Measurements from ENCODE around the gene PLEKHA6. TPM values are rescaled to one million over a fixed set of nuclear protein-coding genes. Genes with fewer than 3 reads are reported as not detected.

Gene PLEKHA6
- total and polyA plus RNA-seq, 2 experiments from 2014 or later: 2.8 to 6.2 TPM

DNA sequence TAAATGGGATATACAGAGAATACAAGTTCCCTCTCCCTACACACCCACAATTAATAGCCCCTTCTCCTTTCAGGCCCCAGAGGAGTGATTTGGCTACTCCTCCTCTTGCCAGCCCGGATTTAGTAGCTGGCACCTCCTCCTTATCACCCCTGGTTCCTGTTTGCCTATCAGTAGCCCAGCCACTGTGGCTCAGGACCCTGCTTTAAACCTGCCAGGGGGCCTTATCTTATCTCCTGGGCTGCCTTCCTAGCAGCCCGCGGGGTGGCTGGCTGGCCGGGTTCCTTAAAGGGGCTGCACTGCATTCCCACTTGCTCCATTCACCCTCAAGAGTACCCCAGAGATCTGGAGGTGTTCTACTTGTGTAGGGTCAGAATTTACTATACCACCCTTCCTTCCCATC lies 70.4 kb downstream of the PLEKHA6 start:
- Histone ChIP-seq H3K27ac (ENCODE audit: low read depth) (no peak overlapping the region), H3K79me2 (replicated peaks; ENCODE audit: insufficient read depth) (no peaks in the 10 kb centered on the region), H2AFZ (no peak overlapping the region), H3K4me2 (no peak overlapping the region), H4K20me1 (replicated peaks; ENCODE audit: insufficient read depth) (no peaks in the 10 kb centered on the region; the same call in 1 of the 2 replicates), H3K9me2 (ENCODE audit: insufficient read depth) (no peaks in the 10 kb centered on the region), H3K27me3 (ENCODE audit: insufficient read depth) (no peaks in the 10 kb centered on the region), H3F3A (replicated peaks; ENCODE audit: low read depth) (0 out of 2 replicates have a peak, but pooled peaks cover 3% of the 10 kb centered on the region), H3K4me1 (ENCODE audit: insufficient read depth) (peaks cover 28% of the 10 kb centered on the region), H3K4me3 (no peak overlapping the region), H3K36me3 (ENCODE audit: insufficient read depth) (no peaks in the 10 kb centered on the region)
- DNase-seq (ENCODE audit: low spot score) (no peak), ATAC-seq (peak; percentile 41)
- H3K36me3 Mint-ChIP-seq (ENCODE audit: low read depth): no peaks in the 10 kb centered on the region
- no peak overlapping the region for H3K27ac Mint-ChIP-seq
- peaks cover 15% of the 10 kb centered on the region for H3K27me3 Mint-ChIP-seq (ENCODE audit: insufficient read depth, low read depth, poor library complexity)
- H3K4me3 Mint-ChIP-seq: no peak overlapping the region
- TF ChIP-seq CREB1 (CRISPR knock-in tag; IDR thresholded peaks at IDR 0.05; ENCODE audit: low read depth) (no peak), STAT1 (IDR thresholded peaks at IDR 0.05; ENCODE audit: unreplicated experiment) (no peak), POLR2AphosphoS5 (IDR thresholded peaks at IDR 0.05; ENCODE audit: low read depth) (no peak), NANOG (IDR thresholded peaks at IDR 0.05; ENCODE audit: borderline replicate concordance) (no peak), ZNF331 (CRISPR knock-in tag; IDR thresholded peaks at IDR 0.05; ENCODE audit: low read depth) (no peak), JUNB (IDR thresholded peaks at IDR 0.05; ENCODE audit: unreplicated experiment) (no peak), ZNF114 (CRISPR knock-in tag; IDR thresholded peaks at IDR 0.05) (no peak), EZH2 (IDR thresholded peaks at IDR 0.05; ENCODE audit: low read depth, unreplicated experiment) (no peak)
- TF ChIP-seq, protein P1, sequence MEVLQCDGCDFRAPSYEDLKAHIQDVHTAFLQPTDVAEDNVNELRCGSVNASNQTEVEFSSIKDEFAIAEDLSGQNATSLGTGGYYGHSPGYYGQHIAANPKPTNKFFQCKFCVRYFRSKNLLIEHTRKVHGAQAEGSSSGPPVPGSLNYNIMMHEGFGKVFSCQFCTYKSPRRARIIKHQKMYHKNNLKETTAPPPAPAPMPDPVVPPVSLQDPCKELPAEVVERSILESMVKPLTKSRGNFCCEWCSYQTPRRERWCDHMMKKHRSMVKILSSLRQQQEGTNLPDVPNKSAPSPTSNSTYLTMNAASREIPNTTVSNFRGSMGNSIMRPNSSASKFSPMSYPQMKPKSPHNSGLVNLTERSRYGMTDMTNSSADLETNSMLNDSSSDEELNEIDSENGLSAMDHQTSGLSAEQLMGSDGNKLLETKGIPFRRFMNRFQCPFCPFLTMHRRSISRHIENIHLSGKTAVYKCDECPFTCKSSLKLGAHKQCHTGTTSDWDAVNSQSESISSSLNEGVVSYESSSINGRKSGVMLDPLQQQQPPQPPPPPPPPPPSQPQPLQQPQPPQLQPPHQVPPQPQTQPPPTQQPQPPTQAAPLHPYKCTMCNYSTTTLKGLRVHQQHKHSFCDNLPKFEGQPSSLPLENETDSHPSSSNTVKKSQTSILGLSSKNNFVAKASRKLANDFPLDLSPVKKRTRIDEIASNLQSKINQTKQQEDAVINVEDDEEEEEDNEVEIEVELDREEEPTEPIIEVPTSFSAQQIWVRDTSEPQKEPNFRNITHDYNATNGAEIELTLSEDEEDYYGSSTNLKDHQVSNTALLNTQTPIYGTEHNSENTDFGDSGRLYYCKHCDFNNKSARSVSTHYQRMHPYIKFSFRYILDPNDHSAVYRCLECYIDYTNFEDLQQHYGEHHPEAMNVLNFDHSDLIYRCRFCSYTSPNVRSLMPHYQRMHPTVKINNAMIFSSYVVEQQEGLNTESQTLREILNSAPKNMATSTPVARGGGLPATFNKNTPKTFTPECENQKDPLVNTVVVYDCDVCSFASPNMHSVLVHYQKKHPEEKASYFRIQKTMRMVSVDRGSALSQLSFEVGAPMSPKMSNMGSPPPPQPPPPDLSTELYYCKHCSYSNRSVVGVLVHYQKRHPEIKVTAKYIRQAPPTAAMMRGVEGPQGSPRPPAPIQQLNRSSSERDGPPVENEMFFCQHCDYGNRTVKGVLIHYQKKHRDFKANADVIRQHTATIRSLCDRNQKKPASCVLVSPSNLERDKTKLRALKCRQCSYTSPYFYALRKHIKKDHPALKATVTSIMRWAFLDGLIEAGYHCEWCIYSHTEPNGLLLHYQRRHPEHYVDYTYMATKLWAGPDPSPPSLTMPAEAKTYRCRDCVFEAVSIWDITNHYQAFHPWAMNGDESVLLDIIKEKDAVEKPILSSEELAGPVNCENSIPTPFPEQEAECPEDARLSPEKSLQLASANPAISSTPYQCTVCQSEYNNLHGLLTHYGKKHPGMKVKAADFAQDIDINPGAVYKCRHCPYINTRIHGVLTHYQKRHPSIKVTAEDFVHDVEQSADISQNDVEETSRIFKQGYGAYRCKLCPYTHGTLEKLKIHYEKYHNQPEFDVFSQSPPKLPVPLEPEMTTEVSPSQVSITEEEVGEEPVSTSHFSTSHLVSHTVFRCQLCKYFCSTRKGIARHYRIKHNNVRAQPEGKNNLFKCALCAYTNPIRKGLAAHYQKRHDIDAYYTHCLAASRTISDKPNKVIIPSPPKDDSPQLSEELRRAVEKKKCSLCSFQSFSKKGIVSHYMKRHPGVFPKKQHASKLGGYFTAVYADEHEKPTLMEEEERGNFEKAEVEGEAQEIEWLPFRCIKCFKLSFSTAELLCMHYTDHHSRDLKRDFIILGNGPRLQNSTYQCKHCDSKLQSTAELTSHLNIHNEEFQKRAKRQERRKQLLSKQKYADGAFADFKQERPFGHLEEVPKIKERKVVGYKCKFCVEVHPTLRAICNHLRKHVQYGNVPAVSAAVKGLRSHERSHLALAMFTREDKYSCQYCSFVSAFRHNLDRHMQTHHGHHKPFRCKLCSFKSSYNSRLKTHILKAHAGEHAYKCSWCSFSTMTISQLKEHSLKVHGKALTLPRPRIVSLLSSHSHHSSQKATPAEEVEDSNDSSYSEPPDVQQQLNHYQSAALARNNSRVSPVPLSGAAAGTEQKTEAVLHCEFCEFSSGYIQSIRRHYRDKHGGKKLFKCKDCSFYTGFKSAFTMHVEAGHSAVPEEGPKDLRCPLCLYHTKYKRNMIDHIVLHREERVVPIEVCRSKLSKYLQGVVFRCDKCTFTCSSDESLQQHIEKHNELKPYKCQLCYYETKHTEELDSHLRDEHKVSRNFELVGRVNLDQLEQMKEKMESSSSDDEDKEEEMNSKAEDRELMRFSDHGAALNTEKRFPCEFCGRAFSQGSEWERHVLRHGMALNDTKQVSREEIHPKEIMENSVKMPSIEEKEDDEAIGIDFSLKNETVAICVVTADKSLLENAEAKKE (CRISPR knock-in tag; IDR thresholded peaks at IDR 0.05): no peak
- TF ChIP-seq, protein P2, sequence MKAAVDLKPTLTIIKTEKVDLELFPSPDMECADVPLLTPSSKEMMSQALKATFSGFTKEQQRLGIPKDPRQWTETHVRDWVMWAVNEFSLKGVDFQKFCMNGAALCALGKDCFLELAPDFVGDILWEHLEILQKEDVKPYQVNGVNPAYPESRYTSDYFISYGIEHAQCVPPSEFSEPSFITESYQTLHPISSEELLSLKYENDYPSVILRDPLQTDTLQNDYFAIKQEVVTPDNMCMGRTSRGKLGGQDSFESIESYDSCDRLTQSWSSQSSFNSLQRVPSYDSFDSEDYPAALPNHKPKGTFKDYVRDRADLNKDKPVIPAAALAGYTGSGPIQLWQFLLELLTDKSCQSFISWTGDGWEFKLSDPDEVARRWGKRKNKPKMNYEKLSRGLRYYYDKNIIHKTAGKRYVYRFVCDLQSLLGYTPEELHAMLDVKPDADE (IDR thresholded peaks at IDR 0.05): no peak
- TF ChIP-seq, protein P3, sequence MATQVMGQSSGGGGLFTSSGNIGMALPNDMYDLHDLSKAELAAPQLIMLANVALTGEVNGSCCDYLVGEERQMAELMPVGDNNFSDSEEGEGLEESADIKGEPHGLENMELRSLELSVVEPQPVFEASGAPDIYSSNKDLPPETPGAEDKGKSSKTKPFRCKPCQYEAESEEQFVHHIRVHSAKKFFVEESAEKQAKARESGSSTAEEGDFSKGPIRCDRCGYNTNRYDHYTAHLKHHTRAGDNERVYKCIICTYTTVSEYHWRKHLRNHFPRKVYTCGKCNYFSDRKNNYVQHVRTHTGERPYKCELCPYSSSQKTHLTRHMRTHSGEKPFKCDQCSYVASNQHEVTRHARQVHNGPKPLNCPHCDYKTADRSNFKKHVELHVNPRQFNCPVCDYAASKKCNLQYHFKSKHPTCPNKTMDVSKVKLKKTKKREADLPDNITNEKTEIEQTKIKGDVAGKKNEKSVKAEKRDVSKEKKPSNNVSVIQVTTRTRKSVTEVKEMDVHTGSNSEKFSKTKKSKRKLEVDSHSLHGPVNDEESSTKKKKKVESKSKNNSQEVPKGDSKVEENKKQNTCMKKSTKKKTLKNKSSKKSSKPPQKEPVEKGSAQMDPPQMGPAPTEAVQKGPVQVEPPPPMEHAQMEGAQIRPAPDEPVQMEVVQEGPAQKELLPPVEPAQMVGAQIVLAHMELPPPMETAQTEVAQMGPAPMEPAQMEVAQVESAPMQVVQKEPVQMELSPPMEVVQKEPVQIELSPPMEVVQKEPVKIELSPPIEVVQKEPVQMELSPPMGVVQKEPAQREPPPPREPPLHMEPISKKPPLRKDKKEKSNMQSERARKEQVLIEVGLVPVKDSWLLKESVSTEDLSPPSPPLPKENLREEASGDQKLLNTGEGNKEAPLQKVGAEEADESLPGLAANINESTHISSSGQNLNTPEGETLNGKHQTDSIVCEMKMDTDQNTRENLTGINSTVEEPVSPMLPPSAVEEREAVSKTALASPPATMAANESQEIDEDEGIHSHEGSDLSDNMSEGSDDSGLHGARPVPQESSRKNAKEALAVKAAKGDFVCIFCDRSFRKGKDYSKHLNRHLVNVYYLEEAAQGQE (IDR thresholded peaks at IDR 0.05; ENCODE audit: unreplicated experiment): no peak
- TF ChIP-seq, protein P4, sequence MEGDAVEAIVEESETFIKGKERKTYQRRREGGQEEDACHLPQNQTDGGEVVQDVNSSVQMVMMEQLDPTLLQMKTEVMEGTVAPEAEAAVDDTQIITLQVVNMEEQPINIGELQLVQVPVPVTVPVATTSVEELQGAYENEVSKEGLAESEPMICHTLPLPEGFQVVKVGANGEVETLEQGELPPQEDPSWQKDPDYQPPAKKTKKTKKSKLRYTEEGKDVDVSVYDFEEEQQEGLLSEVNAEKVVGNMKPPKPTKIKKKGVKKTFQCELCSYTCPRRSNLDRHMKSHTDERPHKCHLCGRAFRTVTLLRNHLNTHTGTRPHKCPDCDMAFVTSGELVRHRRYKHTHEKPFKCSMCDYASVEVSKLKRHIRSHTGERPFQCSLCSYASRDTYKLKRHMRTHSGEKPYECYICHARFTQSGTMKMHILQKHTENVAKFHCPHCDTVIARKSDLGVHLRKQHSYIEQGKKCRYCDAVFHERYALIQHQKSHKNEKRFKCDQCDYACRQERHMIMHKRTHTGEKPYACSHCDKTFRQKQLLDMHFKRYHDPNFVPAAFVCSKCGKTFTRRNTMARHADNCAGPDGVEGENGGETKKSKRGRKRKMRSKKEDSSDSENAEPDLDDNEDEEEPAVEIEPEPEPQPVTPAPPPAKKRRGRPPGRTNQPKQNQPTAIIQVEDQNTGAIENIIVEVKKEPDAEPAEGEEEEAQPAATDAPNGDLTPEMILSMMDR (conservative IDR thresholded peaks at IDR 0.05; ENCODE audit: low read depth in 2 of 2): no peak
- no peaks in the 10 kb centered on the region for H3K9me3 Mint-ChIP-seq
- peaks cover 61% of the 10 kb centered on the region for H3K4me1 Mint-ChIP-seq

All from GM23338 (cell line).